Panc1 (cell line): ENCODE measurements around the gene CINP. TPM values are rescaled to one million over a fixed set of nuclear protein-coding genes. Genes with fewer than 3 reads are reported as not detected.

Experiments
- ATAC-seq: fragments of 200-7000 bp; cut with Tn5 transposase; 2 replicates; pipeline ENCODE4 v1.9.1; 2020; ENCODE audit warnings: mild to moderate bottlenecking, moderate library complexity
- BruUV-seq: library from RNA; stranded (reverse); fragments of 400-500 nt; replicated peaks from 2 replicates; lab custom pipeline; 2021; lab: Mats Ljungman, UMichigan
- CTCF ChIA-PET: fragments of 300-600 bp; sonication (Branson Sonifier 250); formaldehyde crosslinking; loops from one replicate; lab custom pipeline; 2022; ENCODE audit warnings: antibody characterized with exemption; lab: Charles Lee
- POLR2A ChIA-PET: fragments of 300-600 bp; sonication (Branson Sonifier 250); formaldehyde crosslinking; loops from one replicate; lab custom pipeline; 2022; ENCODE audit warnings: antibody characterized with exemption; lab: Charles Lee
- DNase-seq: peaks from one replicate; pipeline ENCODE4 v3.0.0-alpha.2; 2010; ENCODE audit warnings: low read depth, low spot score
- H3K27ac ChIP-seq: 2 replicates; pipeline ENCODE4 v1.5.1; 2011; ENCODE audit warnings: mild to moderate bottlenecking, low read length, inconsistent platforms
- H3K27me3 ChIP-seq: fragments of 200-500 bp; sonication (Bioruptor generic); 2 replicates; pipeline ENCODE4 v1.6.0; 2014; ENCODE audit warnings: low read length, inconsistent platforms; ENCODE audit not compliant: control insufficient read depth, insufficient read depth
- H3K36me3 ChIP-seq: fragments of 200-500 bp; sonication (Bioruptor generic); 2 replicates; pipeline ENCODE4 v1.5.1; 2014; ENCODE audit warnings: inconsistent platforms, mild to moderate bottlenecking, low read length, moderate library complexity; ENCODE audit not compliant: control insufficient read depth, insufficient read depth
- H3K4me1 ChIP-seq: 2 replicates; pipeline ENCODE4 v1.5.1; 2011; ENCODE audit warnings: inconsistent platforms, mild to moderate bottlenecking, low read length, moderate library complexity; ENCODE audit not compliant: control insufficient read depth, insufficient read depth
- H3K4me3 ChIP-seq, 2 experiments: 2 replicates each; pipeline ENCODE4 v1.5.1; 2011 to 2012; ENCODE audit warnings: low read depth in 2 of 2, low read length in 2 of 2, mild to moderate bottlenecking in 2 of 2, inconsistent platforms in 1 of 2, moderate library complexity in 1 of 2
- H3K9me3 ChIP-seq: fragments of 200-500 bp; sonication (Bioruptor generic); 2 replicates; pipeline ENCODE4 v1.5.1; 2014; ENCODE audit warnings: low read depth, mild to moderate bottlenecking, inconsistent platforms, low read length, moderate library complexity; ENCODE audit not compliant: control insufficient read depth, insufficient read depth
- CTCF ChIP-seq: fragments of 450-650 bp; IDR thresholded peaks from 2 replicates; pipeline ENCODE4 v1.5.1; 2017; ENCODE audit warnings: mild to moderate bottlenecking
- POLR2AphosphoS5 ChIP-seq: IDR thresholded peaks from 2 replicates; pipeline ENCODE4 v1.6.1; 2012; ENCODE audit warnings: mild to moderate bottlenecking, low read depth, low read length, moderate library complexity
- REST ChIP-seq, 2 experiments: IDR thresholded peaks; 2 replicates each; pipeline ENCODE4 v1.6.1; 2011 to 2012; ENCODE audit warnings: low read depth in 2 of 2, control low read depth in 1 of 2, low read length in 1 of 2, mild to moderate bottlenecking in 1 of 2, moderate library complexity in 1 of 2; ENCODE audit not compliant: insufficient read depth in 1 of 2
- SIN3A ChIP-seq: IDR thresholded peaks from 2 replicates; pipeline ENCODE4 v1.6.1; 2012; ENCODE audit warnings: low read depth, mild to moderate bottlenecking, low read length, moderate library complexity, borderline replicate concordance; ENCODE audit not compliant: insufficient read depth
- TCF7L2 ChIP-seq: IDR thresholded peaks from 2 replicates; pipeline ENCODE4 v1.6.1; 2011; ENCODE audit warnings: mild to moderate bottlenecking, low read depth, low read length, inconsistent platforms
- in situ Hi-C: cut with HindIII; loops from 2 replicates; pipeline ENCODE4 v1.10.0; 2016; ENCODE audit warnings: low sequenced_read_pairs, low pct_unique_long_range_greater_than_20kb
- intact Hi-C: fragments of 100-400 bp; cut with micrococcal nuclease; formaldehyde crosslinking; loops from one replicate; pipeline ENCODE4 v1.10.0; 2022; ENCODE audit not compliant: unreplicated experiment
- total RNA-seq: library from RNA; stranded (reverse); gene quantifications from one replicate; pipeline ENCODE4 v1.2.1, GENCODE V29; 2021; ENCODE audit not compliant: unreplicated experiment

The CINP gene
- total RNA-seq, 1 experiment from 2014 or later = 28.3 TPM

GRCh38 chr14:102335163-102335562 is 27.5 kb downstream of the CINP start:
- TF ChIP-seq CTCF = no peak
- no peak for TF ChIP-seq REST (IDR thresholded peaks at IDR 0.05; ENCODE audit: insufficient read depth in 1 of 2, low read depth in 2 of 2, low read length in 1 of 2)
- TF ChIP-seq POLR2AphosphoS5 = no peak
- no peak for TF ChIP-seq TCF7L2
- TF ChIP-seq SIN3A = no peak
- Histone ChIP-seq H3K27ac (no peak overlapping the region), H3K4me3 (no peak overlapping the region), H3K36me3 (peaks cover 2% of the 10 kb centered on the region; the same call in 1 of the 2 replicates), H3K9me3 (no peaks in the 10 kb centered on the region), H3K4me1 (no peaks in the 10 kb centered on the region), H3K27me3 (no peaks in the 10 kb centered on the region)
- CTCF ChIA-PET = no interaction called here
- in situ Hi-C loops = no loop called here
- POLR2A ChIA-PET = interaction anchor here (0.6 kb wide), 1 partner anchor 578 kb away, joined by 9 read pairs; no protein-coding TSS in a partner anchor
- intact Hi-C loops = no loop called here
- no peak for DNase-seq
- BruUV-seq = no TSS peak
- ATAC-seq = no peak

GRCh38 chr14:102333795-102334705 is 28.6 kb downstream of the CINP start:
- BruUV-seq = no TSS peak
- no peaks in the 10 kb centered on the region for H3K9me3 ChIP-seq
- H3K36me3 ChIP-seq = peaks cover 2% of the 10 kb centered on the region; the same call in 1 of the 2 replicates
- in situ Hi-C loops (no loop called here), intact Hi-C loops (no loop called here)
- ATAC-seq (no peak), DNase-seq (no peak)
- ChIA-PET CTCF (no interaction called here), POLR2A (no interaction called here)
- H3K4me1 ChIP-seq = no peaks in the 10 kb centered on the region
- H3K4me3 ChIP-seq = no peak overlapping the region
- no peaks in the 10 kb centered on the region for H3K27me3 ChIP-seq
- TF ChIP-seq SIN3A = no peak
- H3K27ac ChIP-seq = no peak overlapping the region

GRCh38 chr14:102333390-102333789 is 29.3 kb downstream of the CINP start:
- POLR2A ChIA-PET = no interaction called here
- BruUV-seq = no TSS peak
- H3K4me1 ChIP-seq = no peaks in the 10 kb centered on the region
- H3K27me3 ChIP-seq = no peaks in the 10 kb centered on the region
- in situ Hi-C loops = no loop called here
- H3K36me3 ChIP-seq = peaks cover 2% of the 10 kb centered on the region; the same call in 1 of the 2 replicates
- ATAC-seq (no peak), DNase-seq (no peak)
- H3K9me3 ChIP-seq = no peaks in the 10 kb centered on the region
- no peak overlapping the region for H3K27ac ChIP-seq
- intact Hi-C loops = no loop called here
- CTCF ChIA-PET = no interaction called here
- no peak overlapping the region for H3K4me3 ChIP-seq
- TF ChIP-seq POLR2AphosphoS5 (no peak), REST (IDR thresholded peaks at IDR 0.05; ENCODE audit: insufficient read depth in 1 of 2, low read depth in 2 of 2, low read length in 1 of 2) (no peak), TCF7L2 (no peak), CTCF (no peak), SIN3A (no peak)
